Esophagus muscularis mucosa (tissue), 4 donors: ENCODE measurements around the gene RTN4RL2. TPM values are rescaled to one million over a fixed set of nuclear protein-coding genes. Genes with fewer than 3 reads are reported as not detected.

Experiments
- DNase-seq: peaks from one replicate; pipeline ENCODE4 v3.0.0-alpha.2; 2017; ENCODE audit errors: extremely low spot score
- H3K27ac ChIP-seq, 4 donors: fragments of 200-600 bp; sonication (generic); replicated peaks in 1 of 4; 1 replicate in 3 of 4; 2 replicates in 1 of 4; pipeline ENCODE4 v1.5.1; 2016 to 2019; ENCODE audit warnings: mild to moderate bottlenecking in 1 of 4
- H3K27me3 ChIP-seq, 4 donors: fragments of 200-600 bp; sonication (generic); one replicate each; pipeline versions ENCODE4 v1.5.1 to v1.6.0; 2016 to 2019
- H3K36me3 ChIP-seq, 4 donors: fragments of 200-600 bp; sonication (generic); one replicate each; pipeline ENCODE4 v1.5.1; 2016 to 2019
- H3K4me1 ChIP-seq, 4 donors: fragments of 200-600 bp; sonication (generic); one replicate each; pipeline ENCODE4 v1.5.1; 2016 to 2019
- H3K4me3 ChIP-seq, 4 donors: fragments of 200-600 bp; sonication (generic); 1 replicate in 2 of 4; 2 replicates in 2 of 4; pipeline ENCODE4 v1.5.1; 2016 to 2019; ENCODE audit warnings: mild to moderate bottlenecking in 4 of 4, moderate library complexity in 1 of 4
- H3K9me3 ChIP-seq, 4 donors: fragments of 200-600 bp; sonication (generic); 1 replicate in 3 of 4; 2 replicates in 1 of 4; pipeline ENCODE4 v1.5.1; 2016 to 2019
- EP300 ChIP-seq: sonication (generic); formaldehyde crosslinking; IDR thresholded peaks from one replicate; pipeline ENCODE4 v1.6.1; 2017; ENCODE audit warnings: antibody characterized with exemption
- POLR2A ChIP-seq: fragments of 450-650 bp; IDR thresholded peaks from one replicate; pipeline ENCODE4 v1.6.1; 2017; ENCODE audit warnings: antibody characterized with exemption, moderate library complexity, mild to moderate bottlenecking, low read depth
- POLR2AphosphoS5 ChIP-seq, 2 donors: sonication (generic); formaldehyde crosslinking; IDR thresholded peaks; one replicate each; pipeline ENCODE4 v1.6.1; 2017; ENCODE audit warnings: antibody characterized with exemption in 2 of 2
- WGBS: methylation state at CpG from one replicate; pipeline ENCODE4 v1.1.5; 2018; 5-methylcytosine and 5-hydroxymethylcytosine counted together
- intact Hi-C: fragments of 100-400 bp; cut with DNase I; formaldehyde crosslinking; loops from one replicate; pipeline ENCODE4 v1.15.1; 2023
- total RNA-seq, 4 donors: library from RNA; depleted of rRNA; stranded (reverse); fragments of >200 nt; gene quantifications; one replicate each; pipeline versions ENCODE4 v1.1.0 to v1.2.1, GENCODE V29; 2016
- TF ChIP-seq, protein P1 (sequence below), 3 experiments: fragments of 200-600 bp in 2 of 3; fragments of 450-650 bp in 1 of 3; sonication (generic) in 2 of 3; IDR thresholded peaks; one replicate each; pipeline ENCODE4 v1.5.1; 2017 to 2019; ENCODE audit warnings: antibody characterized with exemption in 3 of 3, mild to moderate bottlenecking in 2 of 3, moderate library complexity in 1 of 3

RTN4RL2 gene
- total RNA-seq, 4 donors from 2014 or later: 0.33 to 1.1 (median 0.91) TPM; not detected in 1

DNA sequence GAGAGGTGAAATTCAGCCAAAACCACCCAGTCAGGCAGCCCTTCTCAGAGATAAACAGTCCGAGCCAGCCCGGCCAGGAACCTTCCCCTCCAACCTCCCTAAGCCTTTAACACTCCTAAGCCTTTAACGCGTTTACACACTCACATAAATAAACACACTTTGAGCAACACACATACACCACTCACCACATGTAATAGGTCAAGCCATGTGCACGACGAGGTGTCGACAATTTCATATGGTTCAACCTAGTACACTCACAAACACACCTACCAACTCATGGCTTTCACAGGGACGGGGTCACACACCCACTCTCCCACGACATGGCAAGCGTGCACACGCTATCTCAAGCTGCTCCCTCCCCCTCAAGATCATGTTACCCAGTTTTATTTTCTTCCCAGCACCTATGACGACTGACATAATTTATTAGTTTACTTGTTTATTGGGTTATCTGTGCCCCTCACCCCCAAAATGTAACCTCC, 39.7 kb downstream of the RTN4RL2 start:
- WGBS: 46% methylated on average over 12 of the region's 12 CpGs
- peak overlapping the region; percentile 42 to 48 (median 44) for H3K4me3 ChIP-seq
- H3K27me3 ChIP-seq: no peaks in the 10 kb centered on the region
- TF ChIP-seq, protein P1, sequence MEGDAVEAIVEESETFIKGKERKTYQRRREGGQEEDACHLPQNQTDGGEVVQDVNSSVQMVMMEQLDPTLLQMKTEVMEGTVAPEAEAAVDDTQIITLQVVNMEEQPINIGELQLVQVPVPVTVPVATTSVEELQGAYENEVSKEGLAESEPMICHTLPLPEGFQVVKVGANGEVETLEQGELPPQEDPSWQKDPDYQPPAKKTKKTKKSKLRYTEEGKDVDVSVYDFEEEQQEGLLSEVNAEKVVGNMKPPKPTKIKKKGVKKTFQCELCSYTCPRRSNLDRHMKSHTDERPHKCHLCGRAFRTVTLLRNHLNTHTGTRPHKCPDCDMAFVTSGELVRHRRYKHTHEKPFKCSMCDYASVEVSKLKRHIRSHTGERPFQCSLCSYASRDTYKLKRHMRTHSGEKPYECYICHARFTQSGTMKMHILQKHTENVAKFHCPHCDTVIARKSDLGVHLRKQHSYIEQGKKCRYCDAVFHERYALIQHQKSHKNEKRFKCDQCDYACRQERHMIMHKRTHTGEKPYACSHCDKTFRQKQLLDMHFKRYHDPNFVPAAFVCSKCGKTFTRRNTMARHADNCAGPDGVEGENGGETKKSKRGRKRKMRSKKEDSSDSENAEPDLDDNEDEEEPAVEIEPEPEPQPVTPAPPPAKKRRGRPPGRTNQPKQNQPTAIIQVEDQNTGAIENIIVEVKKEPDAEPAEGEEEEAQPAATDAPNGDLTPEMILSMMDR (IDR thresholded peaks at IDR 0.05): no peak
- no peak for TF ChIP-seq EP300
- no peak for TF ChIP-seq POLR2A
- no peak for TF ChIP-seq POLR2AphosphoS5 (IDR thresholded peaks at IDR 0.05)
- H3K36me3 ChIP-seq: peaks cover 0 to 63% (median 9%) of the 10 kb centered on the region in 4 donors
- no peak for DNase-seq
- intact Hi-C loops: no loop called here
- H3K27ac ChIP-seq: peak overlapping the region; percentile 78 to 87 (median 82)
- H3K4me1 ChIP-seq: peaks cover 30 to 39% (median 32%) of the 10 kb centered on the region in 4 donors
- H3K9me3 ChIP-seq: no peaks in the 10 kb centered on the region

DNA sequence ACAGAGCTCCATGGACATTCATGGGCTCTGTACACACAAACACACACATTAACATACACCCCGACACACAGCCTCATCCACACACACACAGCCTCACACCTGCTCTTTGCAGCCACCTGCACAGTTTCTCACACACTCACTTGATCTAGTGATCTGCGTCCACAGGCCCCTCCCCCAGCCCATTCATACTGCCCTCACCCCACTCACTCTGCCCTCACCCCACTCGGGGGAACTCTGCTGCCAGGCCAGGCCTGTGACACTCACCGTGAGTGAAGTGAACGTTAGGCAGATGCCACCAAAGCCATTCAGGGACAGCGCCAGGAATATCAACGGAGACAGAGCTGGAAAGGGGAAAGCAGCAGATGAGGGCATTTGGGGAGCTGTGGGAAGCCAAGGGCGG, 40.2 kb downstream of the RTN4RL2 start:
- Histone ChIP-seq H3K9me3 (no peaks in the 10 kb centered on the region), H3K4me1 (peaks cover 30 to 39% (median 32%) of the 10 kb centered on the region in 4 donors), H3K4me3 (no peak overlapping the region), H3K27me3 (no peaks in the 10 kb centered on the region), H3K27ac (peak overlapping the region; percentile 78 to 87 (median 82)), H3K36me3 (peaks cover 0 to 61% (median 10%) of the 10 kb centered on the region in 4 donors)
- no peak for TF ChIP-seq POLR2AphosphoS5 (IDR thresholded peaks at IDR 0.05)
- no peak for TF ChIP-seq POLR2A
- no peak for TF ChIP-seq EP300
- TF ChIP-seq, protein P1 (IDR thresholded peaks at IDR 0.05): no peak
- intact Hi-C loops: no loop called here
- DNase-seq: no peak
- WGBS: 79% methylated on average over 8 of the region's 8 CpGs

DNA sequence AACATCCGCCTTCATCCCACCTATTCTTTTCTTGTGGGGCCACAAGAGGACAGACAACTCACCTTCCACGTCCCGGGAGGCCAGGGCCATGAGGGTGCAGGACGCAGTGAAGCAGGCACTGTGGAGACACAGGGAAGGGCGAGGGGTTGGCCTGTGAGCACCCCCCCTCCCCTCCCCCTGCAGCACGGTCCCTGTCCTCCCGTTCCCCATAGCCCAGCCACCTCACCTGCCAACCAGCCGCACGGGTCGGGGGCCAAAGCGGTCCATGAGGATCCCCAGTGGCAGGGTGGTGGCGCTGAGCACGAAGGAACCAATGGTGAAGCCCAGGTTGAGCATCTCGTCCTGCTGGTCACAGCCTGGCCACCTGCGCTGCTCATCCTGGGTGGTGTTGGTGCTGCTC, 40.6 kb downstream of the RTN4RL2 start:
- Histone ChIP-seq H3K36me3 (peaks cover 0 to 61% (median 8%) of the 10 kb centered on the region in 4 donors), H3K27ac (peak overlapping the region; percentile 78 to 87 (median 82)), H3K4me1 (peaks cover 30 to 39% (median 32%) of the 10 kb centered on the region in 4 donors), H3K4me3 (no peak overlapping the region), H3K9me3 (no peaks in the 10 kb centered on the region), H3K27me3 (no peaks in the 10 kb centered on the region)
- intact Hi-C loops: no loop called here
- TF ChIP-seq POLR2A (no peak), POLR2AphosphoS5 (IDR thresholded peaks at IDR 0.05) (no peak), EP300 (no peak)
- TF ChIP-seq, protein P1 (IDR thresholded peaks at IDR 0.05): no peak
- no peak for DNase-seq
- 96% methylated on average over 6 of the region's 15 CpGs for WGBS

DNA sequence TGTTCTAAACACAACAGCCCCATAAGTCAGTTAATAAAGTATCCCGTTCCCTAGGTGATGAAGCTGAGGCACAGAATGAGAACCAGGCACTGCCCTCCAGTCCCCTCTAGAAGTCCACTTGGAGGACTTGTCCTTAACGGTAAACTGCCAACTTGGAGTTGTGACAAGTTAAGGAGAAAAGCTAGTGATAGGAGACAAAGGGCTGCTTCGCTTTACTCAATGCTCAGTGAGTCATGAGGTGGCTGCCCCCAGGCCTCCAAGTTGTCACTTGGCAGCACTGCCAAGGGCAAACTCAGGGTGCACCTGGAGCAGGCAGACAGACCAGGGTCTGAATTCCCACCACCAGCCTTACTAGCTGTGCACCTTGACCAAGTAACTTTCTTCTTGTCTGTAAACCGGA, 41.6 kb downstream of the RTN4RL2 start:
- H3K36me3 ChIP-seq: peaks cover 0 to 55% (median 7%) of the 10 kb centered on the region in 4 donors
- H3K9me3 ChIP-seq: no peaks in the 10 kb centered on the region
- no peaks in the 10 kb centered on the region for H3K27me3 ChIP-seq
- H3K4me1 ChIP-seq: peaks cover 30 to 39% (median 32%) of the 10 kb centered on the region in 4 donors
- intact Hi-C loops: no loop called here
- H3K4me3 ChIP-seq: no peak overlapping the region
- peak overlapping the region in 3 of 4 donors; percentile 14 to 87 (median 78) for H3K27ac ChIP-seq
- no peak for TF ChIP-seq EP300
- no peak for TF ChIP-seq POLR2A
- TF ChIP-seq POLR2AphosphoS5 (IDR thresholded peaks at IDR 0.05): no peak
- TF ChIP-seq, protein P1 (IDR thresholded peaks at IDR 0.05): no peak
- 66% methylated on average over 4 of the region's 4 CpGs for WGBS
- no peak for DNase-seq

DNA sequence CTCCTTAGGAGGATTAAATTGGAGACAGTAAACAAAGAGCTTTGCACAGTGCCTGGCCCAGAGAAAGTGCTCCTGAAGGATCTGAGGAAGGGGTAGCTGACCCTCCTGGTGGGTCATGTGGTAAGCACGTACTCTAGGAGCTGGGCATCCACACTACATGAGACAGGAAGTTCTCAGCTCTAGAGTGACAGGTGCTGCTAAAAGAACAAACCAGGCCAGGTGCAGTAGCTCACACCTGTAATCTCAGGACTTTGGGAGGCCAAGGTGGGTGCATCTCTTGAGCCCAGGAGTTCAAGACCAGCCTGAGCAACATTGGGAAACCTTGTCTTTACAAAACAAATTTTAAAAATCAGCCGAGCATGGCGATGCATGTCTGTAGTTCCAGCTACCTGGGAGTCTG, 42.0 kb downstream of the RTN4RL2 start:
- H3K9me3 ChIP-seq: no peaks in the 10 kb centered on the region
- 89% methylated on average over 3 of the region's 3 CpGs for WGBS

More for the DNA sequence above, 42.0 kb downstream of the RTN4RL2 start:
- H3K4me1 ChIP-seq: peaks cover 30 to 39% (median 32%) of the 10 kb centered on the region in 4 donors
- H3K27ac ChIP-seq: peak overlapping the region in 3 of 4 donors; percentile 14 to 87 (median 78)
- TF ChIP-seq, protein P1 (IDR thresholded peaks at IDR 0.05): no peak
- TF ChIP-seq POLR2A (no peak), EP300 (no peak), POLR2AphosphoS5 (IDR thresholded peaks at IDR 0.05) (no peak)
- DNase-seq: no peak
- intact Hi-C loops: no loop called here
- H3K4me3 ChIP-seq: no peak overlapping the region
- H3K36me3 ChIP-seq: peaks cover 0 to 55% (median 4%) of the 10 kb centered on the region in 4 donors
- H3K27me3 ChIP-seq: no peaks in the 10 kb centered on the region
